CD4-positive, alpha-beta T cell treated with Interleukin-6 for 4 hours (primary cell): ENCODE results near the gene CERT1.
"Not testable (repeated sequence)": the region's sequence is repeated elsewhere in the genome, so short reads cannot be mapped to it uniquely, and the experiment has no call there.

Experiments used
- DNase-seq: peaks from one replicate; pipeline ENCODE4 v3.0.0-alpha.2; 2020; ENCODE audit warnings: mixed read lengths

Gene CERT1

GRCh38 chr5:75511435-75512382, at the start of gene CERT1, which contains the start of gene POLK:
TSS of gene CERT1 (minus strand) at chr5:75511629. CDS start at chr5:75511207, 422 bp downstream.
TSS of gene POLK (plus strand) at chr5:75511891.
- DNase-seq, result peak; percentile 97

GRCh38 chr5:75560655-75561054, 49.2 kb upstream of the CERT1 start:
- DNase-seq, result not testable (repeated sequence)

DNA sequence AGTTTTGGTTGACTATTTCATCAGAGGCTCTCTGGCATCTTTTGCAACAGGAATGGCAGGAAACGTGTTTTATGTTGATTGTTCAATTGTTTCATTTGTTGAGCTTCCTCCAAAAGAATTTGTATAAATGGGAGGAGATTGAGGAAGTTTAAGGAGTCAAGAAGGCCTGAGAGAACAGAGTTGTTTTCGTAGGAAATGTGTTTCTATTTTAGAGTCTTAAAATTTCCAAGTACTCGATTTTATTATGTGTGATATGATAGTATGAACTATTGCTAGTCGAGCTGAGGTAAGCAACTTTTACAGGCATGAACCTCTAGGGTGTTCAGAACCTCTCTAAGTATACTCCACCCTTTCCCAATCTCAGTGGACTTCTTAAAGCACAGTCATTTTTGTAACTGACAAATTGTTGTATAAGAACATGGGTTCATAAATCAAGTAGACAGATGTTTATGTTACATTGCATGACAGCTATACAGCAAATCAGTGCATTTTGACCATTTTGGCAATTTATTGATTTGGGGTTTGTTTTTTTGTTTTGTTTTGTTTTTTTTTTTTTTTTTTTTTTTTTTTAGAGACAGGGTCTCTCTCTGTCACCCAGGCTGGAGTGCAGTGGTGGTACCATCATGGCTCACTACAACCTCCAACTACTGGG, 47.7 kb upstream of the CERT1 start:
- no peak for DNase-seq

DNA sequence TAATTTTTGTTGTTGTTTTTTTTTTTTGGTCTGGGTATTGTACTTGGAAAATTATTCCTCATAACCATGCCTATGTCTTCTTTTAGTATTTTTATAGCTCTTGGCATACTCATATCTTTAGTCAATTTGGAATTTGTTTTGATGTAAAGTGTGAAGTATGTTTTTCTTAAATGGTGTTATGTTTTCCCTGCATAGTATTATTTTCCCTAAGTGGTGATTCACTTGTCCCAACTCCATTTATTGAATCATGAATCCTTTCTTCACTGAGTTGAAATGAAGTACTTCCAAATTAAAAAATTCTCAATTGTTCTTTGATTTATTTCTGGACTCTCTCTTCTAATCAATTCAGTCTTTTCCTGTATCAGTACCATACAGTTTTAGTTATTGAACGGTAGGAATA, 46.8 kb upstream of the CERT1 start:
- no peak for DNase-seq

- no peak for DNase-seq
These were observed 41.9 kb upstream of the CERT1 start for GRCh38 chr5:75553358-75553757.

- no peak for DNase-seq
These were observed 41.3 kb upstream of the CERT1 start for GRCh38 chr5:75552764-75553163.

DNA sequence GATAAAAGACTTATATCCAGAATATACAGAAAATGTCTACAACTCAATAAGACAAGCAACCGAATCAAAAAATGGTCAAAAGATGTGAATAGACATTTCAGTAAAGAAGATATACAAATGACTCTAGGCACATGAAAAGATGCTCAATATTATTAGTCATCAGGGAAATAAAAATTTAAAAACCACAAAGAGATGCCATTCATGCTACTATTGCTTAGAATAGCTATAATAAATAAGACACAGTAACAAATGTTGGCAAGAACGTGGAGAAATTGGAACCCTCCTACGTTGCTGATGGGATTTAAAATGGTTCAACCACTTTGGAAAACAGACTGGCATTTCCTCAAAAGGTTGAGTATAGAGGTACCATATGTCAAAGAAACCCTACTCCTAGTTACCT, 40.0 kb upstream of the CERT1 start:
- no peak for DNase-seq

DNA sequence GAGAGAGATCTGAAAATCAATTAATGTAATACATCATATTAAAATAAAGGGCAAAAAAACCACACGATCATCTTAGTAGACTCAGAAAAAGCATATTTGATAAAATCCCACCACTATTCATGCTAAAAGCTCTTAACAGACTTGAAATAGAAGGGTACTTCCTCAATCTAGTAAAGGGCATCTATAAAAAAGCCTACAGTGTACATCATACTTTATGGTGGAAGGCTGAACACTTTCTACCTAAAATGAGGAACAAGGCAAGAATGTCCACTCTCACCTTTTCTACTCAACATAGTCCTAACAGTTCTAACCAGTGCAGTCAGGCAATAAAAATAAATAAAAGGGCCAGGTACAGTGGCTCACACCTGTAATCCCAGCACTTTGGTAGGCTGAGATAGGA, 39.2 kb upstream of the CERT1 start:
- no peak for DNase-seq

GRCh38 chr5:75547812-75548211, 36.4 kb upstream of the CERT1 start:
- no peak for DNase-seq

- no peak for DNase-seq
These were observed 35.4 kb upstream of the CERT1 start for GRCh38 chr5:75546830-75547229.

- DNase-seq, result no peak
These were observed 33.7 kb upstream of the CERT1 start for GRCh38 chr5:75545131-75545530.

DNA sequence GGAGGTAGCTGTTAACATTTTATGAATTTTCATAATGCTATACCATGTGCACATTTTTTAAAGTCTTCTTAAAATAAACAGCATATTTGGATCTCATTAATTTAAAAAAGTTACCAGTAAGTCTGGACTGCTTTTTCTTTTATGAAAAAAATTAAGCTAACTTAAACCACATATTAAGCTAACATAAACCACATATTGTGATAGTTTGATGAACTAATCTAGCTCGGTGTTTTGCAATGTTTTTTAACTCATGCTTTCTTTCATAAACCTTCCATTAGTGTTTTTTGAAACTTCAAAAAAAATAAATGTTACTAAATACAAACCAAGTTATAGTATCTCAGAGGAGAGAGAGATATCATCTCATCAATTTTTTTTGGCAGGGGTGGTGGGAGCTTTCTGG, 26.8 kb upstream of the CERT1 start:
- DNase-seq, result no peak

DNA sequence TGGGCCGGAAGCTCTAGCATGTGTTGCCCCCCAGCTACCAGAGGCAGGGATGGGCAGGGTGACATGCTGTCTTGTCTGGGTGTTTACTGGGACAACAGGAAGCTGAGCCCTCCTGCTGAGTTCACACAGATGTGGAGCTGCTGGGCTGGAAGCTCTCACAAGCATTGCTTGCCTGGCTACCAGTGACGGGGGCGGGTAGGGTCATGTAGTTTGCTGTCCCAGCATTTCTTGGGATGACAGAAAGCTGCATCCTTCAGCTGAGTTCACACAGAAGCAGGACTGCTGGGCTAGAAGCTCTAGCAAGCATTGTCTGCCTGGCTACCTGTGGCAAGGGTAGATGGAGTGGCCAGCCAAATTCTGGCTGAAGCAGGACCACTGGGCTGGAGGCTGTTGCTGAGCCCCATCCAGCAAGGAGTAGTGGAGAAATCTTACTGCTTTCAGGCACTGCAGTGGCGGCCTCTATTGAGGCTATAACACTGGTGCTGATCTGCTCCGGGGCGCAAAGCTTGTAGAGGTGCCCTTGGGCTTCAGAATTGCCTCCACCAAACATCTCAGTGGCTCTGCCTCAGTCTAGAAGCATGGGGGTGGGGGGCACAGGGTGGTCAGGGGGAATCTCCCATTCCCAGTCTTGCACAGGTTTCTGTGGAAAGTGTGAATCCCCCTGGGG, 25.4 kb upstream of the CERT1 start:
- DNase-seq, result no peak

DNA sequence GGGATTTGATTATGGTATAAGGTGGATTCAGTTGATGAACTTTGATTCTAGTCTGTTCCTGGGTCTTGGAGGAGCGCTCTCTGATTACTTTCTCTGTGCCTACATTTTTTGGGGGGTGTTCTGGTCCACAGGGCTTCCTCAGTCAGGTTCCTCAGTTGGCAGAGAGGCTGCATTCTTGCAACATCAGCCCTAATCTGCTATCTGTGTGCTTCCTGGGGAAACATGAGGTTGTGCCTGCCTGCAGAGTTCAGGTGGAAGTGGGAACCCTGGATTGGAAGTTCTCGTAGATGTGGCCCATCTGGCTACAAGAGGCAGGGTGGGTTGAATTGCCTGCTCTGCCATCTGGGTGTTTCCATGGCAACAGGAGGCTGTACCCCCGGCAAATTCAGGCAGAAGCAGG, 24.7 kb upstream of the CERT1 start:
- DNase-seq, result no peak

GRCh38 chr5:75534734-75535133, 23.3 kb upstream of the CERT1 start:
- no peak for DNase-seq

DNA sequence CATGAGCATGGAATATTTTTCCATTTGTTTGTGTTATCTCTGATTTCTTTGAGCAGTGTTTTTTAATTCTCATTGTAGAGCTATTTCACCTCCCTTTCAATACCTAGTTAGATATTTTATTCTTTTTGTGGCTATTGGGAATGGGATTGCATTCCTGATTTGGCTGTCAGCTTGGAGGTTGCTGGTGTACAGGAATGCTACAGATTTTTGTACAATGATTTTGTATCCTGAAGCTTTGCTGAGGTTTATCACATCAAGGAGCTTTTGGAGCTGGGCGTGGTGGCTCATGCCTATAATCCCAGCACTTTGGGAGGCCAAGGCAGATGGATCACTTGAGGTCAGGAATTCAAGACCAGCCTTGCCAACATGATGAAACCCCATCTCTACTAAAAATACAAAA, 22.3 kb upstream of the CERT1 start:
- DNase-seq, result not testable (repeated sequence)

DNA sequence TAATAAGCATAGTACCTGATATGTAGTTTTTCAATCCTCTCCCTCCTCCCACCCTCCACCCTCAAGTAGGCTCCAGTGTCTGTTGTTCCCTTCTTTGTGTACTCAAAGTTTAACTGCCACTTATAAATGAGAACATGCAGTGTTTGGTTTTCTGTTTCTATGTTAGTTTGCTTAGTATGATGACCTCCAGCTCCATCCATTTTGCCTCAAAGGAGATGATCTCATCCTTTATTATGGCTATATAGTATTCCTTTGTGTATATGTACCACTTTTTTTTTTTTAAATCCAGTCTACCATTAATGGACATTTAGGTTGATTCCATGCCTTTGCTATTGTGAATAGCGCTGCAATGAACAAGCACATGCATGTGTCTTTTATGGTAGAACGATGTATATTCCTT, 20.8 kb upstream of the CERT1 start:
- no peak for DNase-seq

- DNase-seq, result no peak
These were observed 17.8 kb upstream of the CERT1 start for GRCh38 chr5:75529185-75529584.

DNA sequence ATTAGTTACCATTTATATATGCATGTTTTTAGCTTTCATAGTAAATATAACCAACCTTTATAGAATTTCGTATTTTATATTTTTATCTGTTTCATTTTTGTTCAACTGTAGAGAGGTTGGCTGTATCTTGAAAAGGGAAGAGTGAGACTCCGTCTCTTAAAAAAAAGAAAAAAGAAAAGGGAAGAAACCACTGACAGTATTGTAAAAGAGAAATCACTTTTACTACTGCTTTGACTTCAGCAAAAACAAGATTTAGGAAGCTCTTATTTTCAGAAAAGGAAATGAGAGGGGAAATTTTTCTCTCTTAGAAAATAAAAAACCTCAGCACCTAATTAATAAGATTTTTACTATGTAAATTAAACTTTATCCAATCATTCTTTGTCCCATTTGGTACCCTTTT, 14.6 kb upstream of the CERT1 start:
- no peak for DNase-seq

DNA sequence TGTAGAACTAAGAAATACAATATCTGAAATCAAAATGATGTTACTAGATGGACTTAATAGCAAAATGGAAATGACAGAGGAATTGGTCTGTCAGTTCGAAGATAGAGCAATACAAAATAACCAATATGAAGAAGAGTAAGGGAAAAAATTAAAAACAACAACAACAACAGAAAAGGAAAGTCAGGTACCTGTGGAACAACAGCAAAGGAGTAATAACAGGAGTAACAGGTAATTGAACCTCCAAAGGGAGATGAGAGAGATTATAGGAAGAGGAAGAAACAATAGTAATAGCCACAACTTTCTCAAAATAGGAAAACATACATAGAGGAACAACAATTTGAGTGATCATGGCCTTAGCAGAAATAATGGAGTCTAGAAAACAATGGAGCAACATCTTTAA, 13.9 kb upstream of the CERT1 start:
- DNase-seq, result no peak

DNA sequence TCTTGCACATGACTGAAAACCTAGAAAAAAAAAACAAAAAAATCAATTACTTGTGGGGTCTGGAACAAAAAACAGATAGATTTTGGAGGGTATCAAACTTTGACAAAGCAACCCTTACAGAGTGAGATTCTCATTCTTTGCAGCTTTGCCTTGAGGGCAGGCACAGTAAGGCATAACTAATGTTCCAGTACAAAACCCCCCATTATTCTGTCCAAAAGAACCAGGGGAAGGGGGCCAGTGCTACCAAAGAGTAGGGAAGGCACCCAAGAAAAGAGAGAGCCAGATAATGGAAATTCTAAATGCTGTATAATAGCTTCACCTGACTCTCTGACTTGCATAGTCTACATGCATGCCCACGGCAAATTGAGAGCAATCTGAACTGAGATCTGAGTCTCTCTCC, 13.2 kb upstream of the CERT1 start:
- no peak for DNase-seq

DNA sequence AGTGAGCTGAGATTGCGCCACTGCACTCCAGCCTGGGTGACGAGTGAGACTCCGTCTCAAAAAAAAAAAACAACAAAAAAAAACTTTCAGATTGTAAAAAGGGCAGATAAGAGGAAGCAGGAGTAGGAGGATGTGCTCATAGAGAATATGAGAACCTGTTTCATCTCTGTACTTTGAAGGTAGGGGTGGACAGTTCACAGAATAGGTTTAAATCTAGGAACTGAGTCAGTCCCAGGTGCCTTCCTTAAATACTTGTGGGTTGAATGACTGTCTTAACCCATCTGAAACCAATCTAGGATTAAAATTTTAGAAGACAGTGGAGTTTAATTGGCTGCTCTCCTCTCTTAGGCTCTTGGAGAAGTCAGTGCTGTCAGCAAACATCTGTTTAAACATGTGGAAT, 12.6 kb upstream of the CERT1 start:
- DNase-seq, result no peak

- no peak for DNase-seq
These were observed 11.8 kb upstream of the CERT1 start for GRCh38 chr5:75523275-75523674.

DNA sequence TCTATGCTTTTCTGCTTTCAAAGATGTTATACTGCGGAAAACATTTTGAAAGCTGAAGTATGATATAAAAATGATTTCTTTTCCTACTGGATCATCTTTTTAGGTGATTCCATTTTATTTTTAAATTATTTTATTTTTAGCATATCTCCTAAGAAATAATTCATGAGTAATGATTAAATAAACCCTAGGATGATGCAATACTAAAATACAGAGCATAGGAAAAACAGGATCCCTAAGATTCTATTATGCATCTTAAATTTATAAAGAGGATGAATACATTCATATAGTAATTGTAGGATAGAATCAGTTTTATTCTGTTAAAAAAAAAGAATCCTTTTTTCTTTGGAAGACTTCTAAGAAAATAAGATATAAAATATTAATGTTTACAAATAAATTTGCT, 11.1 kb upstream of the CERT1 start:
- no peak for DNase-seq
